GM12878 (cell line): ENCODE results near the gene ELP1. TPM values are rescaled to one million over a fixed set of nuclear protein-coding genes. Genes with fewer than 3 reads are reported as not detected.

Source experiments
- ATAC-seq: fragments of 200-7000 bp; cut with Tn5 transposase; 3 replicates; pipeline ENCODE4 v1.9.1; 2020; ENCODE audit warnings: mild to moderate bottlenecking, moderate library complexity
- BruUV-seq: library from RNA; stranded (reverse); fragments of 400-500 nt; replicated peaks from 2 replicates; lab custom pipeline; 2021; lab: Mats Ljungman, UMichigan
- CTCF ChIA-PET: fragments of 300-600 bp; sonication (Branson Sonifier 250); formaldehyde crosslinking; extraction: SDS; loops from one replicate; lab custom pipeline; 2021; ENCODE audit warnings: inconsistent platforms; lab: Yijun Ruan, JAX
- POLR2A ChIA-PET: fragments of 350-600 bp; formaldehyde crosslinking; extraction: SDS; loops from one replicate; lab custom pipeline; 2021; ENCODE audit warnings: inconsistent platforms; lab: Charles Lee
- RAD21 ChIA-PET: fragments of 300-600 bp; sonication (Branson Sonifier 250); formaldehyde crosslinking; loops from one replicate; lab custom pipeline; 2023; ENCODE audit warnings: antibody characterized with exemption; ENCODE audit not compliant: unreplicated experiment; lab: Charles Lee
- SMC1A ChIA-PET: fragments of 300-600 bp; sonication (Branson Sonifier 250); formaldehyde crosslinking; loops from one replicate; lab custom pipeline; 2023; ENCODE audit not compliant: unreplicated experiment, uncharacterized antibody; lab: Charles Lee
- DNase-seq: peaks from one replicate; pipeline ENCODE4 v3.0.0-alpha.2; 2011; ENCODE audit warnings: low read depth, low spot score
- FAIRE-seq: peaks from 3 replicates; lab custom pipeline; 2011; peaks lifted over from hg19 to GRCh38; lab: Jason Lieb, UNC
- H2AFZ ChIP-seq: 2 replicates; pipeline ENCODE4 v1.6.0; 2011; ENCODE audit warnings: low read depth, low read length, control low read depth; ENCODE audit not compliant: control insufficient read depth
- H3K27ac ChIP-seq: 2 replicates; pipeline ENCODE4 v1.5.1; 2011; ENCODE audit warnings: control low read depth; ENCODE audit not compliant: control insufficient read depth, insufficient read depth
- H3K27me3 ChIP-seq, 2 experiments: replicated peaks in 1 of 2; 2 replicates each; pipeline versions ENCODE4 v1.6.0 to v1.6.1; 2011; ENCODE audit warnings: low read length in 1 of 2; ENCODE audit not compliant: control insufficient read depth in 2 of 2, insufficient read depth in 2 of 2
- H3K36me3 ChIP-seq, 2 experiments: 2 replicates each; pipeline ENCODE4 v1.5.1; 2011; ENCODE audit warnings: low read length in 1 of 2; ENCODE audit not compliant: control insufficient read depth in 2 of 2, insufficient read depth in 2 of 2
- H3K4me1 ChIP-seq: 2 replicates; pipeline ENCODE4 v1.6.1; 2011; ENCODE audit warnings: mild to moderate bottlenecking, low read length, moderate library complexity, mixed read lengths; ENCODE audit not compliant: control insufficient read depth, insufficient read depth
- H3K4me2 ChIP-seq: 2 replicates; pipeline ENCODE4 v1.6.0; 2011; ENCODE audit warnings: control low read depth; ENCODE audit not compliant: control insufficient read depth, insufficient read depth
- H3K4me3 ChIP-seq: fragments of 200-600 bp; sonication (generic); 2 replicates; pipeline ENCODE4 v1.5.1; 2016
- H3K79me2 ChIP-seq: 2 replicates; pipeline ENCODE4 v1.6.0; 2011; ENCODE audit warnings: low read length; ENCODE audit not compliant: control insufficient read depth, insufficient read depth
- H3K9ac ChIP-seq: 2 replicates; pipeline ENCODE4 v1.8.0; 2011; ENCODE audit warnings: low read length, control low read depth, mixed read lengths; ENCODE audit not compliant: control insufficient read depth, insufficient read depth
- H3K9me3 ChIP-seq: replicated peaks from 3 replicates; pipeline ENCODE4 v1.5.1; 2011; ENCODE audit warnings: mild to moderate bottlenecking, low read length; ENCODE audit not compliant: control insufficient read depth, insufficient read depth
- H4K20me1 ChIP-seq: 2 replicates; pipeline ENCODE4 v1.6.0; 2011; ENCODE audit not compliant: control insufficient read depth, insufficient read depth
- CEBPB ChIP-seq, 2 experiments: fragments of 150-350 bp in 1 of 2; IDR thresholded peaks; 2 replicates each; pipeline ENCODE4 v1.6.1; 2012 to 2014; ENCODE audit warnings: low read depth in 2 of 2, low read length in 2 of 2, borderline replicate concordance in 1 of 2, inconsistent platforms in 1 of 2
- EP300 ChIP-seq, 2 experiments: fragments of 150-350 bp in 1 of 2; IDR thresholded peaks; 2 replicates each; pipeline ENCODE4 v1.6.1; 2011 to 2012; ENCODE audit warnings: low read depth in 2 of 2, low read length in 2 of 2, borderline replicate concordance in 1 of 2, improper control_type of control experiment in 1 of 2, inconsistent platforms in 1 of 2; ENCODE audit not compliant: control insufficient read depth in 1 of 2
- KDM1A ChIP-seq: fragments of 200-600 bp; sonication (generic); IDR thresholded peaks from 2 replicates; pipeline ENCODE4 v1.6.1; 2016; ENCODE audit warnings: borderline replicate concordance
- MLLT1 ChIP-seq: fragments of 450-650 bp; IDR thresholded peaks from 2 replicates; pipeline ENCODE4 v1.6.1; 2016; ENCODE audit warnings: mild to moderate bottlenecking
- MTA3 ChIP-seq: IDR thresholded peaks from 2 replicates; pipeline ENCODE4 v1.6.1; 2012; ENCODE audit warnings: low read length, inconsistent platforms, borderline replicate concordance
- MXI1 ChIP-seq: fragments of 150-350 bp; IDR thresholded peaks from 2 replicates; pipeline ENCODE4 v1.6.1; 2011; ENCODE audit warnings: low read depth, mild to moderate bottlenecking, inconsistent platforms, low read length, improper control_type of control experiment
- NFIC ChIP-seq: IDR thresholded peaks from 2 replicates; pipeline ENCODE4 v1.6.1; 2012; ENCODE audit warnings: low read depth, mild to moderate bottlenecking, inconsistent platforms, low read length, moderate library complexity
- SMAD1 ChIP-seq: fragments of 450-650 bp; IDR thresholded peaks from 2 replicates; pipeline ENCODE4 v1.6.1; 2018; ENCODE audit warnings: mild to moderate bottlenecking, low read depth; ENCODE audit not compliant: partially characterized antibody
- WGBS: methylation state at CpG from one replicate; pipeline ENCODE4 v1.1.6; 2016; ENCODE audit warnings: low lambda C conversion rate; ENCODE audit not compliant: insufficient replicate concordance, insufficient coverage; ENCODE audit errors: missing lambda C conversion rate; 5-methylcytosine and 5-hydroxymethylcytosine counted together
- in situ Hi-C: fragments of 300-500 bp; cut with MboI; formaldehyde crosslinking; loops from 9 replicates; pipeline ENCODE4 v1.14.3; 2018; ENCODE audit warnings: mixed read lengths
- intact Hi-C: fragments of 100-400 bp; cut with micrococcal nuclease; formaldehyde crosslinking; loops from one replicate; pipeline ENCODE4 v1.14.2; 2022; ENCODE audit not compliant: unreplicated experiment
- polyA plus RNA-seq, 11 experiments: library from polyadenylated mRNA; depleted of rRNA in 4 of 11; unstranded in 6 of 11; stranded (reverse) in 5 of 11; fragments of >200 nt; fragmentation: Nextera tagmentation in 4 of 11; fragmentation: Illumina TruSeq in 1 of 11; extraction: Ambion mirVana in 4 of 11; extraction: Trizol in 1 of 11; gene quantifications; 1 replicate in 1 of 11; 2 replicates in 10 of 11; pipeline versions ENCODE4 v1.2.1 to v1.2.3, GENCODE V29; 2011 to 2016; ENCODE audit warnings: inconsistent platforms in 2 of 11, missing spikeins in 2 of 11, low read depth in 1 of 11
- total RNA-seq, 4 experiments: library from RNA; depleted of rRNA in 3 of 4; stranded (reverse); fragments of >200 nt in 3 of 4; fragmentation: Illumina TruSeq in 1 of 4; extraction: Trizol in 1 of 4; gene quantifications; 2 replicates each; pipeline versions ENCODE4 v1.2.1 to v1.2.3, GENCODE V29; 2013 to 2021
- TF ChIP-seq, protein P1 (sequence below): fragments of 150-350 bp; IDR thresholded peaks from 2 replicates; pipeline ENCODE4 v1.6.1; 2016; ENCODE audit warnings: low read depth, low read length

The ELP1 gene
- total and polyA plus RNA-seq, 10 of the 15 experiments (the other 5 are each of a cell fraction or from before 2014, with no cell fraction given): 9.7 to 29.9 (median 26.0) TPM

GRCh38 chr9:108832179-108832500 lies 101.8 kb downstream of the ELP1 start (continued):
- TF ChIP-seq, protein P1, sequence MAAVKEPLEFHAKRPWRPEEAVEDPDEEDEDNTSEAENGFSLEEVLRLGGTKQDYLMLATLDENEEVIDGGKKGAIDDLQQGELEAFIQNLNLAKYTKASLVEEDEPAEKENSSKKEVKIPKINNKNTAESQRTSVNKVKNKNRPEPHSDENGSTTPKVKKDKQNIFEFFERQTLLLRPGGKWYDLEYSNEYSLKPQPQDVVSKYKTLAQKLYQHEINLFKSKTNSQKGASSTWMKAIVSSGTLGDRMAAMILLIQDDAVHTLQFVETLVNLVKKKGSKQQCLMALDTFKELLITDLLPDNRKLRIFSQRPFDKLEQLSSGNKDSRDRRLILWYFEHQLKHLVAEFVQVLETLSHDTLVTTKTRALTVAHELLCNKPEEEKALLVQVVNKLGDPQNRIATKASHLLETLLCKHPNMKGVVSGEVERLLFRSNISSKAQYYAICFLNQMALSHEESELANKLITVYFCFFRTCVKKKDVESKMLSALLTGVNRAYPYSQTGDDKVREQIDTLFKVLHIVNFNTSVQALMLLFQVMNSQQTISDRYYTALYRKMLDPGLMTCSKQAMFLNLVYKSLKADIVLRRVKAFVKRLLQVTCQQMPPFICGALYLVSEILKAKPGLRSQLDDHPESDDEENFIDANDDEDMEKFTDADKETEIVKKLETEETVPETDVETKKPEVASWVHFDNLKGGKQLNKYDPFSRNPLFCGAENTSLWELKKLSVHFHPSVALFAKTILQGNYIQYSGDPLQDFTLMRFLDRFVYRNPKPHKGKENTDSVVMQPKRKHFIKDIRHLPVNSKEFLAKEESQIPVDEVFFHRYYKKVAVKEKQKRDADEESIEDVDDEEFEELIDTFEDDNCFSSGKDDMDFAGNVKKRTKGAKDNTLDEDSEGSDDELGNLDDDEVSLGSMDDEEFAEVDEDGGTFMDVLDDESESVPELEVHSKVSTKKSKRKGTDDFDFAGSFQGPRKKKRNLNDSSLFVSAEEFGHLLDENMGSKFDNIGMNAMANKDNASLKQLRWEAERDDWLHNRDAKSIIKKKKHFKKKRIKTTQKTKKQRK: no peak
- no peak for TF ChIP-seq EP300 (IDR thresholded peaks at IDR 0.05; ENCODE audit: borderline replicate concordance in 1 of 2, control insufficient read depth in 1 of 2, low read depth in 2 of 2, low read length in 2 of 2)
- TF ChIP-seq KDM1A: no peak
- no peak for TF ChIP-seq MTA3
- no peak for TF ChIP-seq MLLT1
- TF ChIP-seq, all 136 proteins: peak for 0

DNA sequence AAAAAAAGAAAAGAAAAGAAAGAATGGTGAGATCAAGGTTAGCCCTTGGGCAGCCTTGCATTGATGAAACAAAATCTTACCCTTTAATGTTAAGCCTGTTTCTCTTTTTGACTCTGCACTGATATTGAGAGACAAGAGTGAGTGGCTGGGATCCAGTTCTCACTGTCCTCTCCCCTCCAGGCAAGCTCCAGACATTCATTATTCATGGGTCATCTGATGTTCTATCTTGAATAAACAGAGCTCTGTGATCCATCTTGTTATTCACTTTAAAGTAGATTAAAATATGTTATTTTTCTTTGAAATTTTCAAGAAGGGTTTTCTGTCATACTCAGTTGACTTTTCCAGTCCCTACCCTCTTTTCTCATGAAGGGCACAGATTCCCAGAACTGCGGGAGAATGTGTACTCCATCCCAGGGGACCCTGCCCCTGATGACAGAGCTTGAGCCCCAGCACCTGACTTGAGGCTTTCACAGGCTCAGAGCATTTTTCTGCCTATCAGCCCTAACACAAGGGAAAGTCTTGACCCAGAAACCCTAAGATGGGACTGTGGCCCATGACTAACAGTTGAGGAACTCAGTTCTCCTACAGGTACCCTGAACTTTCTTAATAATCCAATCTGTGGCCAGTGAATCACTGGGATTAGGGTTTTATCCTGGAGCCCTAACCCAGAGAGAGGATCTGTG lies 102.3 kb downstream of the ELP1 start:
- BruUV-seq: no TSS peak
- in situ Hi-C loops (no loop called here), intact Hi-C loops (no loop called here)
- Histone ChIP-seq H3K79me2 (no peaks in the 10 kb centered on the region), H3K9me3 (no peaks in the 10 kb centered on the region), H2AFZ (no peak overlapping the region), H3K27ac (no peak overlapping the region), H3K36me3 (no peaks in the 10 kb centered on the region), H3K4me3 (no peak overlapping the region), H3K4me2 (no peak overlapping the region), H3K4me1 (no peaks in the 10 kb centered on the region), H3K9ac (no peak overlapping the region), H4K20me1 (no peaks in the 10 kb centered on the region), H3K27me3 (peaks cover 0 to 3% of the 10 kb centered on the region in 2 experiments; a peak in 1 of 4 replicates)
- CTCF ChIA-PET: no interaction called here
- TF ChIP-seq NFIC: no peak
- no peak for TF ChIP-seq MXI1
- no peak for TF ChIP-seq SMAD1
- TF ChIP-seq CEBPB (IDR thresholded peaks at IDR 0.05; ENCODE audit: borderline replicate concordance in 1 of 2, low read depth in 2 of 2, low read length in 2 of 2): no peak
- no peak for TF ChIP-seq EP300 (IDR thresholded peaks at IDR 0.05; ENCODE audit: borderline replicate concordance in 1 of 2, control insufficient read depth in 1 of 2, low read depth in 2 of 2, low read length in 2 of 2)
- RAD21 ChIA-PET: no interaction called here
- POLR2A ChIA-PET: no interaction called here
- ATAC-seq (no peak), DNase-seq (no peak), FAIRE-seq (no peak)
- 78% methylated on average over 1 of the region's 1 CpG for WGBS
- SMC1A ChIA-PET: no interaction called here
